ENCODE data around the gene EXOG.

EXOG gene

DNA sequence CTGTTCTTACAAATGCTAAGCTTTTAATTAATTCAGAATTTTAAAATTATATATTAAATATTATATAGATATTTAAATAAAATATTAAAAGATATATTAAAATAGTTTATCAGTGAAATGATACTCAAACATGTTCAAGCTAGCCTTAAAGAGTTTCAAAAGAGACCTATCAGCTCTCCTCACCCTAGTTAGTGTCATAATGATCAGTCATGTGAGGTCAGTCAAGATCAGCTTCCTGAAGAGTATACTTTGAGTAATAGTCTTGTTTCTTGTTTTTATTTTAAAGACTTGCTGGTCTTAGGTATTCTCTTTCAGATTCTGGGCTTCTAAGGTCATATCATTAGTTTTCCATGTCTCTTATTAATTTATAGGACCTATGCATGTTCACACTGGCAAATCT is 14.5 kb downstream of the EXOG start:
- H3K27ac ChIP-seq (ENCODE audit: low read depth, low read length): no peak overlapping the region

DNA sequence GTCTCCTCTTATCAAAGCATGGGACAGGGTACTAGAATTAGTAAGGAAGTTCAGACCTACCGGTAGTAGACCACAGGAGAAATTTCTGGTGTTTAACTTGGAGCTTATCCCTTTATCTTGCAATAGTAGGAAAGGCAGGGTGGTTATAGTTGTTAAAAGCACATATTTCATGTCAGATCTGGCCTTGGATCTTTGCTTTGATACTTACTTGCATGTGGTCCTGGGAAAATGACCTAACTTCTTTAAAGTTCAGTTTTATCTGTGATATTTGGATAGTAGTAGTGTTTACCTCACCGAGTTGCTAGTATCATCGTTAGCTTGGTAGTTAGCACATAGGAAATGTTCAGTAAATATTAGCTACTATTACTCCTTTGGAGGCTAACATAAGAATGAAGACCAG is 15.4 kb downstream of the EXOG start:
- no peaks in the 10 kb centered on the region for H3K79me2 ChIP-seq (ENCODE audit: control insufficient read depth, low read length)
- no peaks in the 10 kb centered on the region for H3K4me1 ChIP-seq (ENCODE audit: control insufficient read depth, low read length)
- H3K36me3 ChIP-seq (ENCODE audit: control insufficient read depth, low read length): peaks cover 43% of the 10 kb centered on the region
- TF ChIP-seq, protein P1, sequence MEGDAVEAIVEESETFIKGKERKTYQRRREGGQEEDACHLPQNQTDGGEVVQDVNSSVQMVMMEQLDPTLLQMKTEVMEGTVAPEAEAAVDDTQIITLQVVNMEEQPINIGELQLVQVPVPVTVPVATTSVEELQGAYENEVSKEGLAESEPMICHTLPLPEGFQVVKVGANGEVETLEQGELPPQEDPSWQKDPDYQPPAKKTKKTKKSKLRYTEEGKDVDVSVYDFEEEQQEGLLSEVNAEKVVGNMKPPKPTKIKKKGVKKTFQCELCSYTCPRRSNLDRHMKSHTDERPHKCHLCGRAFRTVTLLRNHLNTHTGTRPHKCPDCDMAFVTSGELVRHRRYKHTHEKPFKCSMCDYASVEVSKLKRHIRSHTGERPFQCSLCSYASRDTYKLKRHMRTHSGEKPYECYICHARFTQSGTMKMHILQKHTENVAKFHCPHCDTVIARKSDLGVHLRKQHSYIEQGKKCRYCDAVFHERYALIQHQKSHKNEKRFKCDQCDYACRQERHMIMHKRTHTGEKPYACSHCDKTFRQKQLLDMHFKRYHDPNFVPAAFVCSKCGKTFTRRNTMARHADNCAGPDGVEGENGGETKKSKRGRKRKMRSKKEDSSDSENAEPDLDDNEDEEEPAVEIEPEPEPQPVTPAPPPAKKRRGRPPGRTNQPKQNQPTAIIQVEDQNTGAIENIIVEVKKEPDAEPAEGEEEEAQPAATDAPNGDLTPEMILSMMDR (IDR thresholded peaks at IDR 0.05; ENCODE audit: low read depth, low read length, poor library complexity, severe bottlenecking): no peak
- no peak for TF ChIP-seq EZH2phosphoT487 (IDR thresholded peaks at IDR 0.05; ENCODE audit: borderline replicate concordance, low read length)
- no peak overlapping the region for H3K4me2 ChIP-seq (ENCODE audit: low read length)
- H3K27ac ChIP-seq (ENCODE audit: low read depth, low read length): no peak overlapping the region
- no peaks in the 10 kb centered on the region for H3K27me3 ChIP-seq (ENCODE audit: control insufficient read depth, low read length)
- H3K9me2 ChIP-seq (replicated peaks; ENCODE audit: control insufficient read depth, low read length): no peaks in the 10 kb centered on the region
- no peak overlapping the region for H3K4me3 ChIP-seq (ENCODE audit: low read length)
- no peaks in the 10 kb centered on the region for H3K9me3 ChIP-seq (ENCODE audit: control insufficient read depth, insufficient read depth, low read length)
- no peaks in the 10 kb centered on the region for H3F3A ChIP-seq (ENCODE audit: control insufficient read depth, insufficient read depth)
- no peaks in the 10 kb centered on the region for H4K20me1 ChIP-seq (ENCODE audit: control insufficient read depth, insufficient read depth, low read depth, low read length)

More for the DNA sequence above, 14.5 kb downstream of the EXOG start:
- Histone ChIP-seq H4K20me1 (ENCODE audit: control insufficient read depth, insufficient read depth, low read depth, low read length) (no peaks in the 10 kb centered on the region), H3K9me3 (ENCODE audit: control insufficient read depth, insufficient read depth, low read length) (no peaks in the 10 kb centered on the region), H3K36me3 (ENCODE audit: control insufficient read depth, low read length) (peaks cover 45% of the 10 kb centered on the region), H3K27me3 (ENCODE audit: control insufficient read depth, low read length) (no peaks in the 10 kb centered on the region), H3K4me3 (ENCODE audit: low read length) (no peak overlapping the region), H3K4me2 (ENCODE audit: low read length) (no peak overlapping the region), H3K79me2 (ENCODE audit: control insufficient read depth, low read length) (no peaks in the 10 kb centered on the region), H3K9me2 (replicated peaks; ENCODE audit: control insufficient read depth, low read length) (no peaks in the 10 kb centered on the region), H3K4me1 (ENCODE audit: control insufficient read depth, low read length) (no peaks in the 10 kb centered on the region), H3F3A (ENCODE audit: control insufficient read depth, insufficient read depth) (no peaks in the 10 kb centered on the region)
- TF ChIP-seq, protein P1 (IDR thresholded peaks at IDR 0.05; ENCODE audit: low read depth, low read length, poor library complexity, severe bottlenecking): no peak
- TF ChIP-seq EZH2phosphoT487 (IDR thresholded peaks at IDR 0.05; ENCODE audit: borderline replicate concordance, low read length): no peak

DNA sequence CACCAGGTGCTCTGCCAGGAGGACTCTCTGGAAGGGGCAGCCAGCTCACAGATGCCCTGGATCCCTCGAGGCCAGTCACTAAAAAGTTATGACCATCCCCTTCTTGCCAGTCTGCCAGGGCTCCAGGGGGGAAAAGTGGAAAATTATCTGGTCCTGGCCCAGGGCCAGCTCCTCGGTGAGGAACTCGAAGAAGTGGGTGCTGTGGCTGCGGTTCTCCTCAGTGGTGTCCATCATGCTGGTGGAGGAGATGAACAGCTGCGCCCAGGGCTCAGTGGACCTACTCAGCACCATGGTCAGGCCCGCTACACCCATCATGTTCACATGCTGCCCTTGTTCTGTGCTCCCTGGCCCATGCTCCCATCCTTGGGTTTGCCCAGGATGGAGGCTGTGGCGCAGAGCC is 19.2 kb downstream of the EXOG start:
- H3K9me3 ChIP-seq (ENCODE audit: control insufficient read depth, insufficient read depth, low read length): no peaks in the 10 kb centered on the region
- no peak overlapping the region for H3K27ac ChIP-seq (ENCODE audit: low read depth, low read length)
- H3K27me3 ChIP-seq (ENCODE audit: control insufficient read depth, low read length): no peaks in the 10 kb centered on the region
- no peaks in the 10 kb centered on the region for H3K4me1 ChIP-seq (ENCODE audit: control insufficient read depth, low read length)
- TF ChIP-seq, protein P1 (IDR thresholded peaks at IDR 0.05; ENCODE audit: low read depth, low read length, poor library complexity, severe bottlenecking): no peak
- TF ChIP-seq EZH2phosphoT487 (IDR thresholded peaks at IDR 0.05; ENCODE audit: borderline replicate concordance, low read length): no peak
- H3K36me3 ChIP-seq (ENCODE audit: control insufficient read depth, low read length): peaks cover 34% of the 10 kb centered on the region
- no peak overlapping the region for H3K4me2 ChIP-seq (ENCODE audit: low read length)
- H3F3A ChIP-seq (ENCODE audit: control insufficient read depth, insufficient read depth): no peaks in the 10 kb centered on the region
- no peaks in the 10 kb centered on the region for H3K79me2 ChIP-seq (ENCODE audit: control insufficient read depth, low read length)
- H3K4me3 ChIP-seq (ENCODE audit: low read length): no peak overlapping the region
- H4K20me1 ChIP-seq (ENCODE audit: control insufficient read depth, insufficient read depth, low read depth, low read length): no peaks in the 10 kb centered on the region
- H3K9me2 ChIP-seq (replicated peaks; ENCODE audit: control insufficient read depth, low read length): no peaks in the 10 kb centered on the region

Data from DOHH2 (cell line).